ENCODE data around the gene CAB39L. TPM values are rescaled to one million over a fixed set of nuclear protein-coding genes. Genes with fewer than 3 reads are reported as not detected.

Gene CAB39L
- 8.6 and 9.1 TPM in 2 replicates for total RNA-seq

GRCh38 chr13:49443704-49444523 is at the start of gene CAB39L, which contains the start of gene SETDB2:
Gene CAB39L, minus strand, starts transcription at chr13:49444064. Its CDS starts 61,154 bp downstream, at chr13:49382910.
Gene SETDB2, plus strand, starts transcription at chr13:49444274. Its CDS starts 7,620 bp downstream, at chr13:49451894.

Other genes with a start within 250 kb of the CAB39L start
- not detected in 2 replicates for gene MLNR, start 223.7 kb downstream of the CAB39L start, total RNA-seq
- gene CDADC1, start 196.1 kb downstream of the CAB39L start, total RNA-seq: 1.3 and 2.9 TPM in 2 replicates
- 5.9 and 6.2 TPM in 2 replicates for gene SETDB2, start 210 bp upstream of the CAB39L start, total RNA-seq
- gene PHF11, start 51.9 kb upstream of the CAB39L start, total RNA-seq: 11.8 and 13.5 TPM in 2 replicates
- gene RCBTB1, start 141.5 kb upstream of the CAB39L start, total RNA-seq: 17.6 and 23.0 TPM in 2 replicates
- gene ARL11, start 184.4 kb upstream of the CAB39L start, total RNA-seq: 0.10 and 0.33 TPM in 2 replicates
- gene EBPL, start 247.4 kb upstream of the CAB39L start, total RNA-seq: 84.4 and 93.4 TPM in 2 replicates